GM12864 (cell line): ENCODE measurements around the gene AMELX.

Source experiments
- DNase-seq: peaks from one replicate; pipeline ENCODE4 v3.0.0-alpha.2; 2011; ENCODE audit warnings: low read depth
- H3K4me3 ChIP-seq: 2 replicates; pipeline ENCODE4 v1.5.1; 2011; ENCODE audit warnings: mild to moderate bottlenecking, low read depth, low read length, control low read depth
- TF ChIP-seq, protein P1 (sequence below): IDR thresholded peaks from 2 replicates; pipeline ENCODE4 v1.5.1; 2011; ENCODE audit warnings: low read depth, mild to moderate bottlenecking, moderate library complexity, low read length, control low read depth, inconsistent platforms; ENCODE audit errors: missing control alignments

The AMELX gene

DNA sequence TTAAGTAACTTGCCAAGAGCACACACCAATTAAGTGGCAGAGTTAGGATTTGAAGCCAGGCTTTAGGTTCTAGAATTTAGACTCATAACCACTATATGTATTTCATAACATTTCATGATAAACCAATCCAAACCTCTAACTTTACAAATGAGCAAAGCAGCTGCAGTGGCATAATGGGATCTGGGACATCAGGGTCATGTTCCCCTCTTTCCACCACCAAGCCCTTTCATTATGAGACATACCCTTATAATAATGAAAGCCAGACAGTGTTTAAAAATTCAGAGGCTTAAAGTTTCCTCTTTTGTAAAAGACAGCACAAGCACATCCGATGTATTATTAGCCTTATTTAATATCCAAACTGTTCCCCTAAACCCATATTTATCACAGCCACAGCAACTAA lies 28.3 kb upstream of the AMELX start:
- TF ChIP-seq, protein P1, sequence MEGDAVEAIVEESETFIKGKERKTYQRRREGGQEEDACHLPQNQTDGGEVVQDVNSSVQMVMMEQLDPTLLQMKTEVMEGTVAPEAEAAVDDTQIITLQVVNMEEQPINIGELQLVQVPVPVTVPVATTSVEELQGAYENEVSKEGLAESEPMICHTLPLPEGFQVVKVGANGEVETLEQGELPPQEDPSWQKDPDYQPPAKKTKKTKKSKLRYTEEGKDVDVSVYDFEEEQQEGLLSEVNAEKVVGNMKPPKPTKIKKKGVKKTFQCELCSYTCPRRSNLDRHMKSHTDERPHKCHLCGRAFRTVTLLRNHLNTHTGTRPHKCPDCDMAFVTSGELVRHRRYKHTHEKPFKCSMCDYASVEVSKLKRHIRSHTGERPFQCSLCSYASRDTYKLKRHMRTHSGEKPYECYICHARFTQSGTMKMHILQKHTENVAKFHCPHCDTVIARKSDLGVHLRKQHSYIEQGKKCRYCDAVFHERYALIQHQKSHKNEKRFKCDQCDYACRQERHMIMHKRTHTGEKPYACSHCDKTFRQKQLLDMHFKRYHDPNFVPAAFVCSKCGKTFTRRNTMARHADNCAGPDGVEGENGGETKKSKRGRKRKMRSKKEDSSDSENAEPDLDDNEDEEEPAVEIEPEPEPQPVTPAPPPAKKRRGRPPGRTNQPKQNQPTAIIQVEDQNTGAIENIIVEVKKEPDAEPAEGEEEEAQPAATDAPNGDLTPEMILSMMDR, result no peak
- DNase-seq, result no peak
- no peak overlapping the region for H3K4me3 ChIP-seq

DNA sequence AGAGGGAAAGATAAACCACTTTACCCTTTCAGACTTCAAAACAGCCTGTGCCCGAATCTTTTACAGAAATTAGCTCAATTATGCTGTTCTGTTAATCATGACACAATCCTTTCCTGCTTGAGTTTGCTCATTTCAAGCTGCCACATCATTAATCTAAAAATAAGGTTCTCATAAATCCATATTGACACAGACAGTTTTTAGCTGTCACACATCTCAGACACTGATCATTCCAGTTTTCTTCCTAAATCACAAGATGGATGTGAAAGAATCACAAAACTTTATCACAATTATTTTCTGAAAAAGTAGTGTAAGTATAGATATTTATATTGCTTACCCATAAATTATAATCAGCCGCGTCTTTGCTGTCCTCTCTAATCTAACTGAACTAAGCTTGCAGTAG lies 27.9 kb upstream of the AMELX start:
- H3K4me3 ChIP-seq, result no peak overlapping the region
- TF ChIP-seq, protein P1, result no peak
- DNase-seq, result no peak

DNA sequence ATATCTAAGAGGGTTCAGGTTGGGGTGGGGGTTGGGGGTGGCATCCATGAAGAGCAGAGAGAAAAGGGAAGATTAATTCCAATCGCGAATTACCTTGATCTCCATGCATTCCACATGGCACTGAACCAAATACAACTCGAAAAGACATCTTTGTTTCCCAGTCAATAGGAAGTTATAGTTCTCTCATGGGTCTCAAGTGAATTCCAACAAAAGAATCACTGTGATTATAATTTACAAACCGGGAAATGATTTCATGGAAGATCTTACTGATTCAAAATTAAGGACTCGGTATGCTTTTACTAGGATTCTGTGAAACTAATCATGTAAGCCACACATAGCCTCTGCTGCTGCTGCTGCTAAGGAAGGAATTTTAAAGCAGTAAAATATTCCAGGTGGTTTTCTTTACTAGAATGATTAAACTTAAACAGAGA lies 26.6 kb upstream of the AMELX start:
- H3K4me3 ChIP-seq, result no peak overlapping the region
- no peak for DNase-seq
- TF ChIP-seq, protein P1, result no peak

DNA sequence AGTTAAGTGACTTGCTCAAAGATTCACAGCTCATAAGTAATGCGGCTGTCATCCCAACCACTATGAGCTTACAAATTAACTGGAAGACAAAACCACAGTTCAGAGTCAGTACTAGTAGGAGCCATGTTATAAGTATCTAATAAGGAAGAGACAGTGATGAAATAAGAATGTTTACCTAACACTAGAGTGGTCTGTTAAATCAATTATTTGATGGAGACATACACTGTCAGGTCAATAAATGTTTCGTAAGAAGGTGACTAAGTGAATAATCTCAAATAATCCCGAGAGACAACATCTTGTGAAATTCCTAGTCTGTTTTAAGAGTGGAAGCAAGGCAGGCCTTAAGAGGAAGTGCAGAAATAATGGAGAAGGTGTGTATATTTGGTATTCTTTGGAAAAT lies 25.8 kb upstream of the AMELX start:
- TF ChIP-seq, protein P1, result no peak
- DNase-seq, result no peak

DNA sequence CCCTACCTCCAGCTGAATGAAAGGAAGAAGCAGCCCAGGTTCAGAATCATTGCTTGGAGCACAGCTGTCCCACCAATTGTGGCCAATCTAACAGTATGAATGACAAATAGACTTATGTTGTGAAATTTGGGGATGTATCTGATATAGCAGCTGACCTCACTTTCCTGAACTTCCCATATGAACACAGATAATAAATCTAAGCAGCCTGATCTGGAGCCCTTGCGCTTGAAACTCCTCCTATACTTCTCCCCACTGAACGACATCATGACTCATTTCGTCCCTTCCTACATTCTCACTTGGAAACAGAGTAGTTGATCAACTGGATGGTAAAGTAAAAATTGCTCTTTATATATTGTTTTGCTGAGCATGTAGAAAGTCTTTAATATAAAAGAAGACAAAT lies 24.2 kb upstream of the AMELX start:
- DNase-seq, result no peak
- no peak overlapping the region for H3K4me3 ChIP-seq
- TF ChIP-seq, protein P1, result no peak

More for the DNA sequence above, 25.8 kb upstream of the AMELX start:
- no peak overlapping the region for H3K4me3 ChIP-seq

DNA sequence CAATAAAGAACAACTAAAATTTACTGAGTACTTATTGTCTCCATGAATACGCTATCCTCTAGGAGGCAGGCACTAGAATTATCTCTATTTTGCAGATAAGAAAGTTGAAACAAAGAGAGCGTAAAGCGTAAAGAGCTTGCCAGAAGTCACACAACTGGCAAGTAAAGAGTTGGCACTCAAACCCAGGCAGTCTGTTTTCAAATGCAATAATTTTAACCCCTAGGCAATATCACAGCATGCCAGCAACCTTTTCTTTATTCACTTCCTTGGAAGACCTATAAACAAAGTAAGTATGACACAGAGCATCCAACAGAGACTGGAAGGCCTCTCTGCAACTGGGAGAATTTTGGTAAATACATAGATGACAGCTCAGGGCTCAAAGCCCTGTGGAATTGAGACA lies 23.2 kb upstream of the AMELX start:
- DNase-seq, result no peak
- H3K4me3 ChIP-seq, result no peak overlapping the region
- TF ChIP-seq, protein P1, result no peak

DNA sequence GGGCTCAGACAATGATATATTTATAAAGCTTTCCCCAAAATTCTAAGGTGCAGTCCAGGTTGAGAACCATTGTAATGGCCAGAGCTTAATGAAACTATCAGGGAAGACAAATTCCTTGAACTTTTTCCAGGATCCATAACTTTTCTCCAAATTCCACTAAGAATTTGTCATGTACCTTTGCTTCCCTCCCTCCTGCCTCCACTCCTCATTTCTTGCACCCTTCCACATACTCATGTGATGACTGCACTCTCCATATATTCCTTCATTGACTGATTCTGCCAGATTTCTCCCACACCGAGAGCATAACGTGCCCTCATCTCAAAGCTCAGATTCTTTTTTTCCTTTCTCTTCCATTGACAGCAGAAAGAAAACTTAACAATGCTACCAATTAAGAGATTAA lies 20.9 kb upstream of the AMELX start:
- H3K4me3 ChIP-seq, result no peak overlapping the region
- TF ChIP-seq, protein P1, result no peak
- no peak for DNase-seq
